Smooth muscle cell (in vitro differentiated cells): ENCODE measurements around the gene CEP112. TPM values are rescaled to one million over a fixed set of nuclear protein-coding genes. Genes with fewer than 3 reads are reported as not detected.

Experiments
- DNase-seq: peaks from one replicate; lab custom pipeline; 2025; ENCODE audit not compliant: unreplicated experiment; lab: John Stamatoyannopoulos, UW
- H2AFZ ChIP-seq: fragments of 200-600 bp; sonication (generic); 2 replicates; pipeline ENCODE4 v1.6.0; 2016; ENCODE audit warnings: antibody characterized with exemption, low read depth, mild to moderate bottlenecking
- H3F3A ChIP-seq: fragments of 200-600 bp; sonication (generic); 2 replicates; pipeline ENCODE4 v1.6.0; 2017; ENCODE audit warnings: antibody characterized with exemption, low read depth
- H3K27ac ChIP-seq: fragments of 200-600 bp; sonication (generic); 2 replicates; pipeline ENCODE4 v1.5.1; 2016; ENCODE audit warnings: low read depth, mild to moderate bottlenecking
- H3K27me3 ChIP-seq: fragments of 200-600 bp; sonication (generic); 2 replicates; pipeline ENCODE4 v1.6.1; 2016; ENCODE audit warnings: low read depth, mild to moderate bottlenecking
- H3K36me3 ChIP-seq: fragments of 200-600 bp; sonication (generic); 2 replicates; pipeline ENCODE4 v1.5.1; 2016; ENCODE audit warnings: low read depth
- H3K4me1 ChIP-seq: fragments of 200-600 bp; sonication (generic); 2 replicates; pipeline ENCODE4 v1.5.1; 2016; ENCODE audit warnings: low read depth
- H3K4me2 ChIP-seq: fragments of 200-600 bp; sonication (generic); 2 replicates; pipeline ENCODE4 v1.6.0; 2016; ENCODE audit warnings: mild to moderate bottlenecking
- H3K4me3 ChIP-seq: fragments of 200-600 bp; sonication (generic); 2 replicates; pipeline ENCODE4 v1.5.1; 2016; ENCODE audit warnings: mild to moderate bottlenecking
- H3K79me2 ChIP-seq: fragments of 200-600 bp; sonication (generic); 2 replicates; pipeline ENCODE4 v1.6.0; 2016; ENCODE audit warnings: low read depth, mild to moderate bottlenecking
- H3K9ac ChIP-seq: fragments of 200-600 bp; sonication (generic); 2 replicates; pipeline ENCODE4 v1.6.0; 2016; ENCODE audit warnings: low read depth
- H3K9me3 ChIP-seq: fragments of 200-600 bp; sonication (generic); replicated peaks from 2 replicates; pipeline ENCODE4 v1.5.1; 2016; ENCODE audit warnings: low read depth
- H4K20me1 ChIP-seq: fragments of 200-600 bp; sonication (generic); 2 replicates; pipeline ENCODE4 v1.6.0; 2016; ENCODE audit warnings: low read depth
- WGBS: methylation state at CpG from one replicate; pipeline ENCODE4 v1.1.7; 2016; ENCODE audit warnings: low lambda C conversion rate; 5-methylcytosine and 5-hydroxymethylcytosine counted together
- polyA plus RNA-seq: library from polyadenylated mRNA; unstranded; fragments of >200 nt; fragmentation: Nextera tagmentation; extraction: Ambion mirVana; gene quantifications from 2 replicates; pipeline ENCODE4 v1.2.1, GENCODE V29; 2016
- total RNA-seq: library from RNA; depleted of rRNA; stranded (reverse); fragments of >200 nt; gene quantifications from 2 replicates; pipeline ENCODE4 v1.2.3, GENCODE V29; 2014
- TF ChIP-seq, protein P1 (sequence below): fragments of 200-600 bp; sonication (generic); IDR thresholded peaks from 2 replicates; pipeline ENCODE4 v1.5.1; 2017; ENCODE audit warnings: borderline replicate concordance, mild to moderate bottlenecking, antibody characterized with exemption; ENCODE audit not compliant: insufficient read depth, poor library complexity, severe bottlenecking

Gene CEP112
- total and polyA plus RNA-seq, 2 experiments from 2014 or later, result 8.3 to 9.9 TPM

DNA sequence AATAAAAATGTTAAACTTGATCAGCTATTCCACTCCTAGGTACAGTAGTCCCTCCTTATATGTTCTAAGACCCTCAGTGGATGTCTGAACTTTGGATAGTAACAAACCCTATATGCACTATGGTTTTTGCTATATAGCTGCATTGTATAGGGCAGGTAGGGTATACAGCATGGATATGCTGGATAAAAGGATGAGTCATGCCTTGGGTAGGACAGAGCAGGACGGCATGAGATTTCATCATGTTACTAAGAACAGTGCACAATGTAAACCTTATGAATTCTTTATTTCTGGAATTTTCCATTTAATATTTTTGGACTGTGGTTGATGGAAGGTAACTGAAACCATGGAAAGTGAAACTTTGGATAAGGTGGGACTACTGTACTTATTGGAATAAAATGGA lies 235.1 kb downstream of the CEP112 start:
- TF ChIP-seq, protein P1, sequence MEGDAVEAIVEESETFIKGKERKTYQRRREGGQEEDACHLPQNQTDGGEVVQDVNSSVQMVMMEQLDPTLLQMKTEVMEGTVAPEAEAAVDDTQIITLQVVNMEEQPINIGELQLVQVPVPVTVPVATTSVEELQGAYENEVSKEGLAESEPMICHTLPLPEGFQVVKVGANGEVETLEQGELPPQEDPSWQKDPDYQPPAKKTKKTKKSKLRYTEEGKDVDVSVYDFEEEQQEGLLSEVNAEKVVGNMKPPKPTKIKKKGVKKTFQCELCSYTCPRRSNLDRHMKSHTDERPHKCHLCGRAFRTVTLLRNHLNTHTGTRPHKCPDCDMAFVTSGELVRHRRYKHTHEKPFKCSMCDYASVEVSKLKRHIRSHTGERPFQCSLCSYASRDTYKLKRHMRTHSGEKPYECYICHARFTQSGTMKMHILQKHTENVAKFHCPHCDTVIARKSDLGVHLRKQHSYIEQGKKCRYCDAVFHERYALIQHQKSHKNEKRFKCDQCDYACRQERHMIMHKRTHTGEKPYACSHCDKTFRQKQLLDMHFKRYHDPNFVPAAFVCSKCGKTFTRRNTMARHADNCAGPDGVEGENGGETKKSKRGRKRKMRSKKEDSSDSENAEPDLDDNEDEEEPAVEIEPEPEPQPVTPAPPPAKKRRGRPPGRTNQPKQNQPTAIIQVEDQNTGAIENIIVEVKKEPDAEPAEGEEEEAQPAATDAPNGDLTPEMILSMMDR, result no peak
- Histone ChIP-seq H2AFZ (no peak overlapping the region), H3K4me2 (no peak overlapping the region), H3K4me3 (no peak overlapping the region), H3K4me1 (no peaks in the 10 kb centered on the region), H4K20me1 (no peaks in the 10 kb centered on the region), H3K79me2 (no peaks in the 10 kb centered on the region), H3K36me3 (peaks cover 3% of the 10 kb centered on the region), H3K9me3 (no peaks in the 10 kb centered on the region), H3K9ac (no peak overlapping the region), H3K27ac (no peak overlapping the region), H3K27me3 (no peaks in the 10 kb centered on the region), H3F3A (no peaks in the 10 kb centered on the region)
- 53% methylated on average over 1 of the region's 1 CpG for WGBS
- no peak for DNase-seq

DNA sequence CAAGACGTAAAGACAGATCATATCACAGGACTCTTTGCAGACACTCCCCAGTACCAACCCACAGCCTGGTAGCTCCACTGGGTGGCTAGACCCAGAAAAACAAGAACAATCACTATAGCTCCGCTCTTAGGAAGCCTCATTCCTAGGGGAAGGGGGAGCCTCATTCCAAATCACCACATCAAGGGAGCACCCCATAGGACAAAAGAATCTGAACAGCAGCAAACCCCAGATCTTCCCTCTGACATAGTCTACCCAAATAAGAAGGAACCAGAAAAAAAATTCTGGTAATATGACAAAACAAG lies 237.8 kb downstream of the CEP112 start:
- no peak overlapping the region for H3K27ac ChIP-seq
- H3K79me2 ChIP-seq, result no peaks in the 10 kb centered on the region
- no peaks in the 10 kb centered on the region for H3K36me3 ChIP-seq
- H3K9ac ChIP-seq, result no peak overlapping the region
- 54% methylated on average over 2 of the region's 2 CpGs for WGBS
- H4K20me1 ChIP-seq, result no peaks in the 10 kb centered on the region
- no peak overlapping the region for H3K4me2 ChIP-seq
- no peaks in the 10 kb centered on the region for H3F3A ChIP-seq
- H3K4me1 ChIP-seq, result no peaks in the 10 kb centered on the region
- H3K4me3 ChIP-seq, result no peak overlapping the region
- no peak for DNase-seq
- no peaks in the 10 kb centered on the region for H3K9me3 ChIP-seq
- no peaks in the 10 kb centered on the region for H3K27me3 ChIP-seq
- no peak overlapping the region for H2AFZ ChIP-seq
- TF ChIP-seq, protein P1, result no peak

DNA sequence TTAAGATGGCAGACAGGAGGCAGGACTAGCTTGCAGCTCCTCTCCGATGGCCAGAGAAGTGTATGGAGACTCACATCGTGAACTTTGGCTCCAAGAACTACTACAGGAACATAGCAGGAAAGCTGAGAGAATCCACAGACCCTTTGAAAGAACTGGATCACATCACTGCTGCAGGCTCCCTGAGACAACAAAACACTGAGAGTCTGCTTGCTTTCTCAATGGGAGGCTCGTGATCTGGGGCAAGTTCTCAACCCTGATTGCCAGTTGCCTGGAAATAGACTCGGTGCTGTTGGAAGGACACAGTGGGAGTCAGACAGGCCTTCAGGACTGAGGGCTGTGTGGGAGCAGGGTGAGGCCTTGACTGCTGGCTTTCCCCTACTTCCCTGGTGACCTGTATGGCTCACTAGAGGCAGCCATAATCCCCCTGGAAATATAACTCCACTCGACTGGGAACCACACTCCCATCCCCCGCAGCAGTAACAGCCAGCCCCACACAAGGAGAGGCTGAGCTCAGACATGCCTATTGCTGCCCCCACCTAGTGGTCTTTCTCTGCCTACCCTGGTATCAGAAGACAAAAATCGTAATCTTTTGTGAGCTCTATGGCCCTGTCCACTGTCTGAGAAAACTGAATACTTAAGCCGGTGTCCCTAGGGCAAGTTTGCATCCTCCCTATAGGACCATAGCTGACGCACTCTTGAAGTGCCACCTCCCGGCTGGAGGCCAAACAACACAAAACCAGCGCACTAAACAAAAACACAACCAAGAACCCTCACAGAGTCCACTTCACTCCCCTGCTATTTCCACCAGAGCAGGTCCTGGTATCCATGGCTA lies 238.4 kb downstream of the CEP112 start:
- H3K4me1 ChIP-seq, result no peaks in the 10 kb centered on the region
- H4K20me1 ChIP-seq, result no peaks in the 10 kb centered on the region
- H3K79me2 ChIP-seq, result no peaks in the 10 kb centered on the region
- no peaks in the 10 kb centered on the region for H3K9me3 ChIP-seq
- H2AFZ ChIP-seq, result no peak overlapping the region
- no peaks in the 10 kb centered on the region for H3K27me3 ChIP-seq
- TF ChIP-seq, protein P1, result no peak
- H3K4me3 ChIP-seq, result no peak overlapping the region
- no peaks in the 10 kb centered on the region for H3F3A ChIP-seq
- H3K4me2 ChIP-seq, result no peak overlapping the region
- H3K36me3 ChIP-seq, result no peaks in the 10 kb centered on the region
- H3K9ac ChIP-seq, result no peak overlapping the region
- 82% methylated on average over 11 of the region's 11 CpGs for WGBS
- H3K27ac ChIP-seq, result no peak overlapping the region
- no peak for DNase-seq

DNA sequence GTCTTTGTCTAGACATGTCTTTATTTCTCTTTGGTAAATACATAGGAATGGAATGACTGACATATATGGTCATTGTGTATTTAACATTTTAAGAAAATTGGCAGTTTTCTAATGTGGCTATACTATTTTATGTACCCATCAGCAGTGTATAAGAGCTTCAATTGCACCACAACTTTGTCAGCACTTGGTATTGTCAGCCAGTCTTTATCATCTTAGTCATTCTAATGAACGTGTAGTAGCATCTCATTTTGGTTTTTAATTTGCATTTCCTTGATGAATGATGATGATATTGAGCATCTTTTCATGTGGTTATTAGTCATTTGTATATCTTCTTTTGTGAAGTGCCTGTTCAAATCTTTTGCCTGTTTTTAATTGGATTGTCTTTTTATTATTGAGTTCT lies 239.3 kb downstream of the CEP112 start:
- Histone ChIP-seq H2AFZ (no peak overlapping the region), H3K4me1 (no peaks in the 10 kb centered on the region), H3F3A (no peaks in the 10 kb centered on the region), H3K27me3 (no peaks in the 10 kb centered on the region), H3K27ac (no peak overlapping the region), H3K79me2 (no peaks in the 10 kb centered on the region), H3K4me2 (no peak overlapping the region), H3K4me3 (no peak overlapping the region), H3K9ac (no peak overlapping the region), H3K36me3 (no peaks in the 10 kb centered on the region), H4K20me1 (no peaks in the 10 kb centered on the region), H3K9me3 (no peaks in the 10 kb centered on the region)
- DNase-seq, result no peak
- WGBS, result 87% methylated on average over 1 of the region's 1 CpG
- TF ChIP-seq, protein P1, result no peak
